Measurements from ENCODE around the gene FOSL1.

DNA sequence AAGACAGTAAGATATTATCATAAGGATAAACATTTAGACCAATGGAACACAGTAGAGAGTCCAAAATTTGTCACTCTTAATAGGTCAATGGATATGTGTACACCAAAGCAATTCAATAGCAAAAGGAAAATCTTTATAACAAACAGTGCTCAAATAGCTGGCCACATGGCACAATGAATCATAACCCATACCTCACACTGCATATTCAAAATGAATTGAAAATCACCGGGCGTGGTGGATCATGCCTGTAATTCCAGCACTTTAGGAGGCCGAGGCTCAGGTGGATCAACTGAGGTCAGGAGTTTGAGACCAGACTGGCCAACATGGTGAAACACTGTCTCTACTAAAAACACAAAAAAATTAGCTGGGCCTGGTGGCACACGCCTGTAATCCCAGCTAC is 58.0 kb downstream of the FOSL1 start:
- TF ChIP-seq, protein P1, sequence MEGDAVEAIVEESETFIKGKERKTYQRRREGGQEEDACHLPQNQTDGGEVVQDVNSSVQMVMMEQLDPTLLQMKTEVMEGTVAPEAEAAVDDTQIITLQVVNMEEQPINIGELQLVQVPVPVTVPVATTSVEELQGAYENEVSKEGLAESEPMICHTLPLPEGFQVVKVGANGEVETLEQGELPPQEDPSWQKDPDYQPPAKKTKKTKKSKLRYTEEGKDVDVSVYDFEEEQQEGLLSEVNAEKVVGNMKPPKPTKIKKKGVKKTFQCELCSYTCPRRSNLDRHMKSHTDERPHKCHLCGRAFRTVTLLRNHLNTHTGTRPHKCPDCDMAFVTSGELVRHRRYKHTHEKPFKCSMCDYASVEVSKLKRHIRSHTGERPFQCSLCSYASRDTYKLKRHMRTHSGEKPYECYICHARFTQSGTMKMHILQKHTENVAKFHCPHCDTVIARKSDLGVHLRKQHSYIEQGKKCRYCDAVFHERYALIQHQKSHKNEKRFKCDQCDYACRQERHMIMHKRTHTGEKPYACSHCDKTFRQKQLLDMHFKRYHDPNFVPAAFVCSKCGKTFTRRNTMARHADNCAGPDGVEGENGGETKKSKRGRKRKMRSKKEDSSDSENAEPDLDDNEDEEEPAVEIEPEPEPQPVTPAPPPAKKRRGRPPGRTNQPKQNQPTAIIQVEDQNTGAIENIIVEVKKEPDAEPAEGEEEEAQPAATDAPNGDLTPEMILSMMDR (IDR thresholded peaks at IDR 0.05; ENCODE audit: low read length): no peak
- no peak for TF ChIP-seq EZH2 (IDR thresholded peaks at IDR 0.05; ENCODE audit: borderline replicate concordance, low read length)
